Astrocyte of the cerebellum (primary cell): Measurements from ENCODE around the gene WNT7B.

Experiments
- DNase-seq: peaks from one replicate; pipeline ENCODE4 v3.0.0-alpha.2; 2011; ENCODE audit warnings: low read depth
- H3K4me3 ChIP-seq: 2 replicates; pipeline ENCODE4 v1.5.1; 2011; ENCODE audit warnings: mild to moderate bottlenecking, low read depth, low read length, moderate library complexity
- in situ Hi-C: cut with HindIII; loops from 2 replicates; pipeline ENCODE4 v1.10.0; 2017; ENCODE audit warnings: low sequenced_read_pairs
- TF ChIP-seq, protein P1 (sequence below): IDR thresholded peaks from 2 replicates; pipeline ENCODE4 v1.5.1; 2012; ENCODE audit warnings: low read length, low read depth, moderate library complexity, mild to moderate bottlenecking; ENCODE audit errors: missing control alignments

Gene WNT7B

DNA sequence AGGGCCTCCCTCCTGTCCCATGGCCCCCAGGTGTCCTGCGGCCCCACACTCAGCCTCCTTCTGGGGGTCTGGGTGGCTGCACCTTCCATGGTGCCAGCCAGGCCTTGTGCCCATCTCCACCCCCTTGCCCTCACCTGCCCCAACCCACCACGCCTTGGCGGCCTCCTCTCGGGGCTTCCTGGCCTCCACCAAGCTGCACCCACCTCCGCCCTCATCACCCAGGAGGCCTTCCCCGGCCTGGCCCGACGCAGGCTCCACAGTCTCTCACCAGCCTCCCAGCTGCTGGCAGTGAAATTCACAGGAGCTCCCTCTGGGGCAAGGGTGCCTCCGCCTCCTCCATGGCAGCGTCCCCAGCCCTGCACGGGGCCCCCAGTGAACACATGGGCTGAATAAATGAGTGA is 35.9 kb upstream of the WNT7B start:
- no peak for DNase-seq
- in situ Hi-C loops = loop anchor here (25.0 kb wide), 1 partner anchor 299 kb away; no protein-coding TSS in a partner anchor
- H3K4me3 ChIP-seq = peak overlapping the region; percentile 36
- TF ChIP-seq, protein P1, sequence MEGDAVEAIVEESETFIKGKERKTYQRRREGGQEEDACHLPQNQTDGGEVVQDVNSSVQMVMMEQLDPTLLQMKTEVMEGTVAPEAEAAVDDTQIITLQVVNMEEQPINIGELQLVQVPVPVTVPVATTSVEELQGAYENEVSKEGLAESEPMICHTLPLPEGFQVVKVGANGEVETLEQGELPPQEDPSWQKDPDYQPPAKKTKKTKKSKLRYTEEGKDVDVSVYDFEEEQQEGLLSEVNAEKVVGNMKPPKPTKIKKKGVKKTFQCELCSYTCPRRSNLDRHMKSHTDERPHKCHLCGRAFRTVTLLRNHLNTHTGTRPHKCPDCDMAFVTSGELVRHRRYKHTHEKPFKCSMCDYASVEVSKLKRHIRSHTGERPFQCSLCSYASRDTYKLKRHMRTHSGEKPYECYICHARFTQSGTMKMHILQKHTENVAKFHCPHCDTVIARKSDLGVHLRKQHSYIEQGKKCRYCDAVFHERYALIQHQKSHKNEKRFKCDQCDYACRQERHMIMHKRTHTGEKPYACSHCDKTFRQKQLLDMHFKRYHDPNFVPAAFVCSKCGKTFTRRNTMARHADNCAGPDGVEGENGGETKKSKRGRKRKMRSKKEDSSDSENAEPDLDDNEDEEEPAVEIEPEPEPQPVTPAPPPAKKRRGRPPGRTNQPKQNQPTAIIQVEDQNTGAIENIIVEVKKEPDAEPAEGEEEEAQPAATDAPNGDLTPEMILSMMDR = no peak

DNA sequence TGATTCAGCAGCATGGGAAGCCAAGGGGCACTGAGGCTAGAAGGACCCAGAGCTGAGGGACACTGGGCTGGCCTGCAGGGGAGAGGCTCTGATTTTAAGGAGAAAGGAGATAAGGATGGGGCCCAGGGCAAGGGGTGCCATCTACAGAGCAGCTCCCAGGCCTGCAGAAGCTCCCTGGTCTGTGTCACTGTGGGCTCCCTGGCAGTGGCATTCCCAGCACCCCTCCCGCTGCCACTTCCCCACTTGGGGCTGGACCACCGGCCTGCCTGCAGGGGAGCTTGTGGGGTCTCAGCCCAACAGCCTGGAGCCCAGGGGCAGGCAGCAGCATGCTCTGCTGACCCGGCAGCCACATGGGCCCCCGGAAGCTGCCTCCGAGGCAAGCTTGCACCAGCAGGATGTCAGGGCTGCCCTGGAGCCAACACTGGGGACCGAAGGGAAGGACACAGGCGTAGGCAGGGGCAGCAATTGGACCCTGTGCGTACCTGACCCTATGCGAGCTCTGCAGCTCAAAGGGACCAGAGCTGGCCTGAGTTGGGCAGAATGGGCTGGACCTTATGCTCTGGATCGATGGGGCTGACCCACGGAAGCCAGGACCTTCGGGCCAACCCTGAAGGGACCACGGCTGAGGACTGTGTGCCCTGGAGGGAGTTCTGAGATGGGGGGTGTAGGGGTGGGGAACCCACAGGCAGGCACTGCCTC is 35.4 kb upstream of the WNT7B start:
- no peak overlapping the region for H3K4me3 ChIP-seq
- TF ChIP-seq, protein P1 = no peak
- no peak for DNase-seq
- in situ Hi-C loops = loop anchor here (25.0 kb wide), 1 partner anchor 300 kb away; no protein-coding TSS in a partner anchor

DNA sequence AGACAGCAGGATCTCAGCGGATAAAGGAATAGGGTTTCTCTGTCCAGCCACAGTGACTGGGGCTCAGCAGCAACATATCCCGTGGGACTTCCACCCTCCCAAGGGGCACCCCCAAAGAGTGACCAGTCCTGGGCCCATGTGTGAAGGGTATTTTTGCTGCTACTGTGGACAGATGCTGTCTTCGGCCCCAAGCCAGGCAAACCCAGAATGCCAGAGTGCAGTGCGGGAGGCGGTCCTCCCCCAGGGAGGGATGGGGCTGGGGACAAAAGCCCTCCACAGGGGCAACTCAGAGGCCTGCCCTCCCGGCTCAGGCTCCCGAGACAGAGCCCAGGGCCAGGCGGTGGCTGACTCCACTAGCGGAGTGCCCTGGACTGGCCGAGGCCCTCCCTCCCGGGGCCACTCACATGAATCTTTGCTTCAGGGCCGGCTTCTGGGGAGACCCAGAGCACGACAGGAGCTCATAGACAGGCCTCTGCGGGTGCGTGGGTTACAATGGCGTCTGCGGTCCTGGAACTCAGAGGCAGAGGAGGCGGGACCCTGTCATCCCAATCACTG is 34.7 kb upstream of the WNT7B start:
- in situ Hi-C loops = loop anchor here (25.0 kb wide), 1 partner anchor 301 kb away; no protein-coding TSS in a partner anchor
- DNase-seq = no peak
- TF ChIP-seq, protein P1 = no peak
- H3K4me3 ChIP-seq = no peak overlapping the region

DNA sequence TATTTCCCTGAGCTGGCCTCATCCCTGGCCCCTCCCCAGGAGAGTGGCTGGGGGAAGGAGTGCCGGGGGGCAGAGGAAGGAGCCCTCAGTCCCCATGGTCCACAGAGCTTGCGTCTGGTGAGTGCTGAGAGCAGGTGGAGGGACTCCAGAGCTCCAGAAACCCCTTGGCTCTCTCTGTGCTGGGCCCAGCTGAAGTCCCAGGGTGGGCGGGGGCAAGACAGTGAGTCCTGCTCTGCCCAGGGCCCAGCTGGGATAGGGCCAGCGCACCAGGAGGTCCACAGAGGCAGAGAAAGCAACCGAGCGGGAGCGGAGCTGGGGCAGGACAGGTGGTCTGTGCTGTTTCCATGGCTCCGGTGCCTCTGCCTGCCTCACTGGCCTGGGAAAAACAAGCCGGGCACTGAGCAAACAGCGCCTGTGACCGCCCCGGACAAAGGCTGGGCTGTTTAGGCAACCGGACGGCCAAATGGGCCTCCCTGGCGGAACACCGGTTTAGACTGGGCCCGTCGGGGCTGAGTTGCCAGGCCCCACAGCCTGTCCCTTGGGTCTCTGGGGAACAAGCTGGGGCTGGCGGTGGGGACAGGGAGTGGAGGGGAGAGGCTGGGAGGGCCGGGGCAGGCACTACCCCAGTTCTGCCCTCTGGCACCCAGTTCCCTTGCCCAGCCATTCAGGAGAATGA is 34.1 kb upstream of the WNT7B start:
- TF ChIP-seq, protein P1 = no peak

DNA sequence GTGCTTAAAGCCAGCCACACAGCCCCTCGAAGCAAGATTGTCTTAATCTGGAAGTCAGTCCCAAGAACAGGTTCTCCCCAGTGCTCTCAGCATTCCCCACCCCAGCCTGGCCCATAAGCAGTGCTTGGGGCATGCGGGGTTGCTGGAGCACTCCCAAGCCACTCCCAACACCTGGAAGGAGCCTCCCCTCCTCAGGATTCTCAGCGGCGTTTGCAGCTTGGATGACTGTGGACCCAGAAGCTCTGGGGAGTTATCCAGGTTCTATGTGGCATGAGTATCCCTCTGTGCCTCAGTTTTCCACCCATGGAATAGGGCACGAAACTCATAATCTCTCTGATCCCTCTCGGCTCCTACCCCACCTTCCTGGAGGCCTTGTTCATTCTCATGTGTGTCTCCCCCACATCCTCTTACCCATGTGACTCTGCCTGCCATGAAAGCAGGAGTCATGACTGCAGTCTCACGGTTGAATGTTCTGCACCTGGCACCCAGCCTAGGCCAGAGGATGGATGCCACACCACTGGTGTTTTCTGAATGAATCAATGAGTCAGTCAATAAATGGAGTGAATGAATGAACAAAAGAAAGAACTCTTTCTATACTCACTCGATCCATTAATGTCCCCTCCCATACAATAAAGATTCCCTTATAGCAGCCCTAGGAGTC is 33.4 kb upstream of the WNT7B start:
- in situ Hi-C loops = loop anchor here (25.0 kb wide), 1 partner anchor 302 kb away; no protein-coding TSS in a partner anchor
- TF ChIP-seq, protein P1 = no peak
- no peak for DNase-seq

More for the DNA sequence above, 34.1 kb upstream of the WNT7B start:
- H3K4me3 ChIP-seq = no peak overlapping the region
- no peak for DNase-seq
- in situ Hi-C loops = loop anchor here (25.0 kb wide), 1 partner anchor 301 kb away; no protein-coding TSS in a partner anchor

DNA sequence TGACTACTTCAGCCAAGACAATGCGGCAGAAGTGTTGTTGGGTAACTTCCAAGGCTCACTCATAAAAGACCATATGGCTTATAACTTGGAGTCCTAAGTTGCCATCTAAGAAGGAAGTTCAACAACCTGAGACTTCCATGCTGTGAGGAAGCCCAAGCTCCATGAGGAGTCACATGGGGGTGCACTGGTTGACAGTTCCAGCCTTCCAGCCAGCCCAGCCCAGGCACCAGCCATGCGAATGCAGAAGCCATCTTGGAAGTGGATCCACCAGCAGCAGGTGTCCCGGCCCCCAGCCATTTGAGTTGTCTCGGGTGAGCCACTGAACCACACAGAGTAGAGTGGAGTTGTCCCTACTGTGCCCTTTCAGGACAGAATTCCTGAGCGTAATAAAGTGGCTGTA is 32.8 kb upstream of the WNT7B start:
- no peak for DNase-seq
- in situ Hi-C loops = loop anchor here (10.0 to 25.0 kb wide), 3 partner anchors 65 to 303 kb away; no protein-coding TSS in a partner anchor
- H3K4me3 ChIP-seq = no peak overlapping the region
- TF ChIP-seq, protein P1 = no peak

More for the DNA sequence above, 33.4 kb upstream of the WNT7B start:
- no peak overlapping the region for H3K4me3 ChIP-seq
